NCI-H128 (cell line): ENCODE data around the gene LRP1-AS.

Source experiments
- DNase-seq: peaks from one replicate; lab custom pipeline; 2025; ENCODE audit not compliant: unreplicated experiment; lab: John Stamatoyannopoulos, UW

LRP1-AS gene

DNA sequence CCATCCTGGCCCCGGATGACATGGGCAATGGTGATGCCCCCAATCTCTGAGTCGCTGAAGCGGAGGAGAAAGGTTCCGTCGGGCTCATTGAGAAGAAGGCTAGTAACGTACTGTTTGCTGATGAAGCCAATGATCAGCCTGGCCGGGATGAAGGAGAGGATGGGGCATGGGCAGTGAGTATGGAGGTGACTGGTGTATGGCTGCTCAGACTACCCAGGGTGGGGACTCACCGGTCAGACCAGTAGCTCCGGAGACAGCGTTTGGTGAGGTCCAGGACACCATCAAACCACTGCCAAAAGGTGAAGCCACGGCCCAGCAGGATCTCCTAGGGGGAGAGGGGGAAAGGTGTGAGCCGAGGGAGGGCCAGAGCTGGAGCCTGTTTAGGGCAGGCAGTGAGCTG, 47.7 kb downstream of the LRP1-AS start:
- DNase-seq = no peak

DNA sequence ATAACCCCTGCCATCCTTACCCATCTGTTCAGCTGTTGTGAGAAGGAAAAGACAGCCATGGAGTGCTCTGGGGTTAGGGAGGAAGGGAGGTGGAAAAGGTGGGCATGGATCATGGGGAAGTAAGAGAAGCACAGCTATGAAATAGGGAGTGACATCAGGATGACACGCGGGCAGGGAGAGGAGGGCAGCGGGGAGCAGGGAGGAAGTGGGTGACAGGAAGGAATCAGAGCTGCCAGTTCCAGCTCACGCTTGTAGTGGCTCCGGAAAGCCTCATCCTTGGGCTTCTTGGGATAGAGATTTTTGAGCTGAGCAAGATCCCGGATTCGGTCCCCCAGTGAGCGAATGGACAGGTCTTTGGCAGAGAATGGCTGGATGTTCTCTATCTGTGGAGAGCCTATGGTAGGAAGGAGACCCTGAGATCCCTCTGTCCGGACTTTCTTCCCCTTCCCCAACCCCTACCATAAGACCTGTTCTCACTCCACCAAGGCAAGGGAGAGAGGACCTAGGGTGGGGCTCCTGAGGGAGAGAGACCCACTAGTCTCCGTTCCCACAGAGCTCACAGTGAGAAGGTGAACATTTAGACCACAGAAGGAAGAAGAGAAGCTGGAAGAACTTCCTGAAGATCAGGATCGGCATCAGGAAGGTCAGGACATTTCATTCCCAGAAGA, 48.2 kb downstream of the LRP1-AS start:
- no peak for DNase-seq

DNA sequence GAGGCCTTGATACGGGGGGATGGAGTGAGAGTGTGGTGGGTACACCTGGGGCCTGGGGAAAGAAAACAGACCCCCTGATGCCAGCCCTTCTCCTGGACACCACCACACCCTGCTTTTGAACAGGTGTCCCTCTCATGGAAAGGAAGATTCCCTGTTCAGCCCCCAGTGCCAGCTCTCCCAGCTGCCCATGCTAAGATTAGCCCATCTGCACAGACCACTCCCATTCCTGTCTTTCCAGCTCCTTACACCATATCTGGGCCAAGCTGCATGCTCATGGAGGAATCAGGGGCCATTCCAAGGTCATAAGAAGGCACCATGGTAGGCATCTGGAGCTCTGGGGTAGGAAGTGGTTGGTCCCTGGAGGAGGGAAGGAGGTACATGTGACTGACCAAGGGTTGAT, 48.9 kb downstream of the LRP1-AS start:
- DNase-seq = no peak

DNA sequence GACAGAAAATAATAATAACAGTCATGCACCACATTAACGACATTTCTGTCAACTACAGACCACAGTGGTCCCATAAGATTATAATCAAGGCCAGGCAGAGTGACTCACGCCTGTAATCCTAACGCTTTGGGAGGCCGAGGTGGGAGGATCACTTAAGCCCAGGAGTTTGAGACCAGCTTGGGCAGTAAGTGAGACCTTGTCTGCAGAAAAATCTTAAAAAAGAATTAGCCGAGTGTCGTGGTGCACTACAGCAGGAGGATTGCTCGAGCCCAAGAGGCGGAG, 49.9 kb downstream of the LRP1-AS start:
- DNase-seq = no peak

DNA sequence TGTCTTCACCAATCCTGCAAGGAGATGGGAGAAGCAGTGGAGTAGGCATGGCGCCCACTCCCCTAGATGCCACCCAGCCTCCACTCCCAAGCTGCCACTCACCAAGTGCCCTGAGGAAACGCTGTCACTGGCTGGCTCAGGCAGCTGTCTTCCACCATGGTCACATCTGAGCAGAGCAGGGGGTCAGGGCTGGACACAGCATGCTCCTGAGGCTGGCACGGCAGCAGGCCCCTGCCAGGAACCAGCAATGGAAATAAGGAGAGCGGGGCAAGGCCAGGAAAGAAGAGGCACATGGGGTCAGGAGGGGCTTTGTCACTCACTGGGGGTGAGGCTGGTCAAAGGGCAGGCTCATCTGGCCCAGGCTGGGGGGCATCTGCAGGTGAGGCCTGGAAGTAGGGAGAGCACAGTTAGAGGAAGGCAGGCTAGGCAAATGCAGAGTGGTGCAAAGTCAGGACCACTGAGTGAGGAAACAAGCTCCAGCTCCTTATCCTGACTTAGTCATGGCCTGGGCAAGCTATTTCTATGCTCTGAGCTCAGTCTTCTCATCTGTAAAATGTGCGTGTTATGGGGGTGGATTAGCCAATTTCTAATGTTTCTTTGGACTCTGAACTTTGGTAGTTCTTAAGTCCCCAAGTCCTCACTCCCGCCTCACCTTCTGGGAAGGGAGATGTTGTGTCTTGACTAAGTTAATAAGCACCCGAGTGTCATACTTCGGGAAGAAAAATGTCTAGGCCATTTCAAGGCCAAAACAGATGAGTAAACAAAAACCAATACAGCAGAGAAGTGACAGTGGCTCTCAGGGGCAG, 50.5 kb downstream of the LRP1-AS start:
- no peak for DNase-seq

- no peak for DNase-seq
These were observed 51.3 kb downstream of the LRP1-AS start for GRCh38 chr12:57096099-57096572.

DNA sequence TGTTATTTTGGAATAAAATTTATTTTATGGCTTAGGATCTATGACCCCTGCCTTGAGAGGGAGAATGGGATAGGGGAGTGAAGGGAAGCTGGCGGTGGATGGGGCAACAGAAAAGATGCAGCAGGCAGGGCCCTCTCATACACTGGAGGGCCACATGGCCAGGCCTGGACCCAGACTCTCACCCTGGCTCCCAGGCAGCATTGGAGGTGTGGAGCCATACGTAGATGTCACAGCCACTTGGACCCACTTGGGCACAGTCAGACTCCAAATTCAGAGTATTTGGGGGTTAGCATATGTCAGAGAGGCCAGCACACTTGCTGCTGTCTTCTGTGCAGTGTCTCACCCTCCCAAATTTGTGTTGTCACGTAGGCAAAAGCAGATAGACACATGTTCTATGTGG, 52.0 kb downstream of the LRP1-AS start:
- no peak for DNase-seq
